HCT116 (cell line): ENCODE data around the gene TCEA3. TPM values are rescaled to one million over a fixed set of nuclear protein-coding genes. Genes with fewer than 3 reads are reported as not detected.

ENCODE experiments used
- ATAC-seq: fragments of 200-7000 bp; cut with Tn5 transposase; 2 replicates; pipeline ENCODE4 v1.9.1; 2020; ENCODE audit warnings: mild to moderate bottlenecking, moderate library complexity
- BruUV-seq: library from RNA; stranded (reverse); fragments of 400-500 nt; replicated peaks from 2 replicates; lab custom pipeline; 2021; lab: Mats Ljungman, UMichigan
- CTCF ChIA-PET: fragments of 300-600 bp; sonication (Branson Sonifier 250); formaldehyde crosslinking; loops from one replicate; lab custom pipeline; 2021; ENCODE audit warnings: antibody characterized with exemption; lab: Charles Lee
- POLR2A ChIA-PET: fragments of 300-600, 350-600 bp; sonication (Branson Sonifier 250); formaldehyde crosslinking; loops from one replicate; lab custom pipeline; 2021; ENCODE audit warnings: antibody characterized with exemption; lab: Charles Lee
- RAD21 ChIA-PET, 2 experiments: fragments of 300-600 bp; sonication (Branson Sonifier 250); formaldehyde crosslinking; loops; one replicate each; lab custom pipeline; 2023; ENCODE audit warnings: low total read pairs in 2 of 2; ENCODE audit not compliant: uncharacterized antibody in 2 of 2, unreplicated experiment in 2 of 2, low non-redundant PET in 1 of 2; lab: Charles Lee
- DNase-seq: peaks from one replicate; pipeline ENCODE4 v3.0.0-alpha.2; 2010; ENCODE audit warnings: low read depth, low spot score
- H2AFZ ChIP-seq: fragments of 200-600 bp; shearing (Covaris generic), sonication (generic); 2 replicates; pipeline ENCODE4 v1.6.1; 2017; ENCODE audit warnings: low read depth, mixed run types, mixed read lengths, antibody characterized with exemption, low read length; ENCODE audit not compliant: poor library complexity, severe bottlenecking
- H3K27ac ChIP-seq: 2 replicates; pipeline ENCODE4 v1.5.1; 2012; ENCODE audit warnings: low read depth, low read length
- H3K27me3 ChIP-seq: fragments of 200-600 bp; sonication (generic); 2 replicates; pipeline ENCODE4 v1.6.1; 2016; ENCODE audit warnings: mixed run types, low read length, mixed read lengths; ENCODE audit not compliant: insufficient read depth
- H3K36me3 ChIP-seq, 2 experiments: fragments of 200-500 bp in 1 of 2; fragments of 200-600 bp in 1 of 2; sonication (Bioruptor generic) in 1 of 2; sonication (generic) in 1 of 2; 2 replicates each; pipeline versions ENCODE4 v1.5.1 to v1.6.1; 2014 to 2016; ENCODE audit warnings: low read length in 2 of 2, inconsistent platforms in 1 of 2, mixed read lengths in 1 of 2, mixed run types in 1 of 2; ENCODE audit not compliant: insufficient read depth in 2 of 2, control insufficient read depth in 1 of 2
- H3K4me1 ChIP-seq, 2 experiments: fragments of 200-600 bp in 1 of 2; sonication (generic) in 1 of 2; 2 replicates each; pipeline versions ENCODE4 v1.5.1 to v1.6.1; 2012 to 2017; ENCODE audit warnings: low read length in 2 of 2, inconsistent platforms in 1 of 2, mild to moderate bottlenecking in 1 of 2, mixed read lengths in 1 of 2, mixed run types in 1 of 2, moderate library complexity in 1 of 2; ENCODE audit not compliant: insufficient read depth in 2 of 2, control insufficient read depth in 1 of 2
- H3K4me2 ChIP-seq: fragments of 200-600 bp; sonication (generic); 2 replicates; pipeline ENCODE4 v1.6.1; 2017; ENCODE audit warnings: mixed run types, low read length, mixed read lengths
- H3K4me3 ChIP-seq, 2 experiments: fragments of 200-600 bp in 1 of 2; sonication (generic) in 1 of 2; replicated peaks in 1 of 2; 2 replicates each; pipeline ENCODE4 v1.5.1; 2011 to 2016; ENCODE audit warnings: low read length in 2 of 2, control low read depth in 1 of 2, low read depth in 1 of 2, mild to moderate bottlenecking in 1 of 2, mixed read lengths in 1 of 2, mixed run types in 1 of 2
- H3K79me2 ChIP-seq: fragments of 200-600 bp; sonication (generic); 2 replicates; pipeline ENCODE4 v1.6.1; 2017; ENCODE audit warnings: mild to moderate bottlenecking, mixed run types, low read length, moderate library complexity, mixed read lengths; ENCODE audit not compliant: insufficient read depth
- H3K9ac ChIP-seq: fragments of 200-600 bp; sonication (generic); 2 replicates; pipeline ENCODE4 v1.6.1; 2016; ENCODE audit warnings: low read length, mixed read lengths
- H3K9me2 ChIP-seq: fragments of 200-600 bp; sonication (generic), shearing (Covaris generic); 2 replicates; pipeline ENCODE4 v1.6.1; 2017; ENCODE audit warnings: mixed run types, mild to moderate bottlenecking, moderate library complexity; ENCODE audit not compliant: insufficient read depth
- H3K9me3 ChIP-seq, 2 experiments: fragments of 200-500 bp in 1 of 2; fragments of 200-600 bp in 1 of 2; sonication (Bioruptor generic) in 1 of 2; sonication (generic) in 1 of 2; 2 replicates each; pipeline ENCODE4 v1.6.1; 2014 to 2017; ENCODE audit warnings: low read length in 2 of 2, mixed read lengths in 2 of 2, inconsistent platforms in 1 of 2, low read depth in 1 of 2, mild to moderate bottlenecking in 1 of 2, mixed run types in 1 of 2, moderate library complexity in 1 of 2; ENCODE audit not compliant: control insufficient read depth in 1 of 2, insufficient read depth in 1 of 2
- H4K20me1 ChIP-seq: fragments of 200-600 bp; sonication (generic), shearing (Covaris generic); 2 replicates; pipeline ENCODE4 v1.6.1; 2017; ENCODE audit warnings: mixed run types, mild to moderate bottlenecking, moderate library complexity; ENCODE audit not compliant: insufficient read depth
- CBX3 ChIP-seq: IDR thresholded peaks from 2 replicates; pipeline ENCODE4 v1.6.1; 2012; ENCODE audit warnings: low read depth
- CEBPB ChIP-seq: IDR thresholded peaks from 2 replicates; pipeline ENCODE4 v1.6.1; 2012; ENCODE audit warnings: low read depth
- EGR1 ChIP-seq: IDR thresholded peaks from 2 replicates; pipeline ENCODE4 v1.6.1; 2012; ENCODE audit warnings: low read depth
- EZH2 ChIP-seq: fragments of 200-600 bp; sonication (generic); IDR thresholded peaks from 2 replicates; pipeline ENCODE4 v1.6.1; 2017; ENCODE audit warnings: antibody characterized with exemption, mixed run types
- FOSL1 ChIP-seq: IDR thresholded peaks from 2 replicates; pipeline ENCODE4 v1.6.1; 2012; ENCODE audit warnings: low read depth
- JUND ChIP-seq: IDR thresholded peaks from 2 replicates; pipeline ENCODE4 v1.6.1; 2012
- MAX ChIP-seq: IDR thresholded peaks from 2 replicates; pipeline ENCODE4 v1.6.1; 2012
- POLR2A ChIP-seq: IDR thresholded peaks from 2 replicates; pipeline ENCODE4 v1.7.0; 2011; ENCODE audit warnings: borderline replicate concordance; ENCODE audit not compliant: insufficient read depth, insufficient read length; ENCODE audit errors: extremely low read depth
- POLR2AphosphoS5 ChIP-seq: IDR thresholded peaks from 2 replicates; pipeline ENCODE4 v1.6.1; 2011; ENCODE audit warnings: mild to moderate bottlenecking, low read depth, low read length, moderate library complexity
- RAD21 ChIP-seq: IDR thresholded peaks from 2 replicates; pipeline ENCODE4 v1.6.1; 2012; ENCODE audit warnings: low read depth, mild to moderate bottlenecking
- SIN3A ChIP-seq: IDR thresholded peaks from 2 replicates; pipeline ENCODE4 v1.6.1; 2012; ENCODE audit warnings: low read depth
- SP1 ChIP-seq: IDR thresholded peaks from 2 replicates; pipeline ENCODE4 v1.6.1; 2012; ENCODE audit warnings: low read depth
- SRF ChIP-seq: IDR thresholded peaks from 2 replicates; pipeline ENCODE4 v1.6.1; 2012; ENCODE audit warnings: low read depth
- TCF7L2 ChIP-seq: IDR thresholded peaks from 2 replicates; pipeline ENCODE4 v1.7.0; 2011; ENCODE audit warnings: borderline replicate concordance, inconsistent platforms; ENCODE audit not compliant: insufficient read depth, insufficient read length; ENCODE audit errors: extremely low read depth
- ZBTB33 ChIP-seq: IDR thresholded peaks from 2 replicates; pipeline ENCODE4 v1.6.1; 2011; ENCODE audit warnings: mild to moderate bottlenecking, low read length, moderate library complexity; ENCODE audit not compliant: insufficient replicate concordance; ENCODE audit errors: extremely low read depth
- ZNF274 ChIP-seq: fragments of 200-500 bp; sonication (Bioruptor generic); IDR thresholded peaks from 2 replicates; pipeline ENCODE4 v1.6.1; 2014; ENCODE audit warnings: mild to moderate bottlenecking, low read depth, low read length, inconsistent platforms
- intact Hi-C: fragments of 100-400 bp; cut with micrococcal nuclease; formaldehyde crosslinking; loops from 2 replicates; pipeline ENCODE4 v1.10.0; 2022
- total RNA-seq: library from RNA; stranded (reverse); gene quantifications from one replicate; pipeline ENCODE4 v1.2.1, GENCODE V29; 2021; ENCODE audit not compliant: unreplicated experiment

Gene TCEA3
- total RNA-seq, 1 experiment from 2014 or later, result 3.7 TPM

- no TSS peak for BruUV-seq
- H3K79me2 ChIP-seq, result no peaks in the 10 kb centered on the region
- H3K36me3 ChIP-seq, result no peaks in the 10 kb centered on the region
- H4K20me1 ChIP-seq, result no peaks in the 10 kb centered on the region
- RAD21 ChIA-PET, result no interaction called here
- CTCF ChIA-PET, result no interaction called here
- no peaks in the 10 kb centered on the region for H3K9me2 ChIP-seq
- no peaks in the 10 kb centered on the region for H3K9me3 ChIP-seq
- H3K4me2 ChIP-seq, result no peak overlapping the region
- H3K9ac ChIP-seq, result no peak overlapping the region
- peaks cover 9 to 16% of the 10 kb centered on the region in 2 experiments for H3K4me1 ChIP-seq
- H3K4me3 ChIP-seq, result no peak overlapping the region
- no peak for ATAC-seq
- no peak overlapping the region for H2AFZ ChIP-seq
- no peak overlapping the region for H3K27ac ChIP-seq
- TF ChIP-seq EGR1 (no peak), POLR2A (no peak), TCF7L2 (no peak), CBX3 (no peak), SRF (no peak), ZBTB33 (no peak), RAD21 (no peak), MAX (no peak), JUND (no peak), ZNF274 (no peak), SIN3A (no peak), CEBPB (no peak), POLR2AphosphoS5 (no peak), SP1 (no peak), FOSL1 (no peak), EZH2 (no peak)
- TF ChIP-seq, all 23 proteins: peak for 0
- H3K27me3 ChIP-seq, result no peaks in the 10 kb centered on the region
- intact Hi-C loops, result no loop called here
- DNase-seq, result no peak
- POLR2A ChIA-PET, result no interaction called here
These were observed 47.0 kb upstream of the TCEA3 start for GRCh38 chr1:23471473-23472075.
